Measurements from ENCODE around the gene GLI3.

DNA sequence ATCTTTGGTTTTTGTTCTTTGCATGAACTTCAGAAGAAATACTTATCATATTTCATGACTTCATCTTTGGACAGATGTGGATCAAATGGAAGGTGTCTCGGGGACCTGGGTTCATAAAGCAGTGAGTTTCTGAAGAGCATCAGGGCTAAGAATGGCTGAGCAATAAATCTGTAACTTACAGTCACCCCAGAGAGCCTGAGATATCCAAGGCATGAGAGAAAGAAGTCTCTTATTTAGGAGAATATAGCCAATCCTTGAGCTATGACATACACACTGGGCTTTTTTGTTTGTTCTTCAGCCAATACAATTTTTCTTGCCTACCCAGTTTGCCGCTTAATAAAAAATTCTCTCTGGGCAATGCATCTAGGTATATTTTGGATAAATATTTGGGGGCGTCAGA lies 281.6 kb downstream of the GLI3 start:
- TF ChIP-seq CTCF (IDR thresholded peaks at IDR 0.05) (no peak), ZFX (IDR thresholded peaks at IDR 0.05; ENCODE audit: borderline replicate concordance) (no peak)

All from 22Rv1 (cell line).